HEK293 (cell line): ENCODE data around the gene CEP44.

Experiments
- ZBTB8A ChIP-seq: fragments of 450-650 bp; formaldehyde crosslinking; IDR thresholded peaks from 2 replicates; pipeline ENCODE4 v1.5.1; 2016; ENCODE audit warnings: missing biosample characterization, missing genetic modification characterization
- ZNF148 ChIP-seq: fragments of 450-650 bp; formaldehyde crosslinking; IDR thresholded peaks from 2 replicates; pipeline ENCODE4 v1.5.0; 2017; ENCODE audit warnings: missing biosample characterization, missing genetic modification characterization, borderline replicate concordance
- TF ChIP-seq, protein P1 (sequence below): fragments of 450-650 bp; formaldehyde crosslinking; IDR thresholded peaks from 2 replicates; pipeline ENCODE4 v1.5.1; 2016; ENCODE audit warnings: missing biosample characterization, missing genetic modification characterization
- TF ChIP-seq, protein P2 (sequence below): fragments of 450-650 bp; formaldehyde crosslinking; IDR thresholded peaks from 2 replicates; pipeline ENCODE4 v1.5.1; 2016; ENCODE audit warnings: missing biosample characterization, missing genetic modification characterization
- TF ChIP-seq, protein P3 (sequence below): fragments of 450-650 bp; formaldehyde crosslinking; IDR thresholded peaks from 2 replicates; pipeline ENCODE4 v1.5.1; 2016; ENCODE audit warnings: missing biosample characterization, missing genetic modification characterization

DNA sequence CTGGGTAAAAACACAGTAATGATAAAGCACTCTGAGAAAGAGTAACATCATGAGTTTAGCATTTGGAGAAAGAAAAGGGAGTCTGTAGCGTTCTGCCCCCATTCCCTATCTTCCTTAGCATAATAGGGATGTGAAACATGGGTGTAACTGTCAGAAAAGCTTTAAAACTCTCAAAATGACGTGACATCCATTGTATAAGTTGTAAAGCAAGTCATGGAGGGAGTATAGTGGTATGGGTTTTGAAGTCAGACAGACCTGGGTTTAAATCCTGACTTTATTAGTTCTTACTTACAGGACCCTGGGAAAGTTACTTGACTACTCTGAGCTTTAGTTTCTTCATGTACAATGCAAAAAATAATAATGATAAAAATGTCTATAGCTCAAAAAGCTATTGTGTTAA lies 17.3 kb upstream of the CEP44 start:
- TF ChIP-seq ZNF148 (no peak), ZBTB8A (tag by site-specific recombination) (no peak)
- TF ChIP-seq, protein P1, sequence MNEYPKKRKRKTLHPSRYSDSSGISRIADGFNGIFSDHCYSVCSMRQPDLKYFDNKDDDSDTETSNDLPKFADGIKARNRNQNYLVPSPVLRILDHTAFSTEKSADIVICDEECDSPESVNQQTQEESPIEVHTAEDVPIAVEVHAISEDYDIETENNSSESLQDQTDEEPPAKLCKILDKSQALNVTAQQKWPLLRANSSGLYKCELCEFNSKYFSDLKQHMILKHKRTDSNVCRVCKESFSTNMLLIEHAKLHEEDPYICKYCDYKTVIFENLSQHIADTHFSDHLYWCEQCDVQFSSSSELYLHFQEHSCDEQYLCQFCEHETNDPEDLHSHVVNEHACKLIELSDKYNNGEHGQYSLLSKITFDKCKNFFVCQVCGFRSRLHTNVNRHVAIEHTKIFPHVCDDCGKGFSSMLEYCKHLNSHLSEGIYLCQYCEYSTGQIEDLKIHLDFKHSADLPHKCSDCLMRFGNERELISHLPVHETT (tag by site-specific recombination), result no peak
- TF ChIP-seq, protein P2, sequence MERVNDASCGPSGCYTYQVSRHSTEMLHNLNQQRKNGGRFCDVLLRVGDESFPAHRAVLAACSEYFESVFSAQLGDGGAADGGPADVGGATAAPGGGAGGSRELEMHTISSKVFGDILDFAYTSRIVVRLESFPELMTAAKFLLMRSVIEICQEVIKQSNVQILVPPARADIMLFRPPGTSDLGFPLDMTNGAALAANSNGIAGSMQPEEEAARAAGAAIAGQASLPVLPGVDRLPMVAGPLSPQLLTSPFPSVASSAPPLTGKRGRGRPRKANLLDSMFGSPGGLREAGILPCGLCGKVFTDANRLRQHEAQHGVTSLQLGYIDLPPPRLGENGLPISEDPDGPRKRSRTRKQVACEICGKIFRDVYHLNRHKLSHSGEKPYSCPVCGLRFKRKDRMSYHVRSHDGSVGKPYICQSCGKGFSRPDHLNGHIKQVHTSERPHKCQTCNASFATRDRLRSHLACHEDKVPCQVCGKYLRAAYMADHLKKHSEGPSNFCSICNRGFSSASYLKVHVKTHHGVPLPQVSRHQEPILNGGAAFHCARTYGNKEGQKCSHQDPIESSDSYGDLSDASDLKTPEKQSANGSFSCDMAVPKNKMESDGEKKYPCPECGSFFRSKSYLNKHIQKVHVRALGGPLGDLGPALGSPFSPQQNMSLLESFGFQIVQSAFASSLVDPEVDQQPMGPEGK, result no peak
- TF ChIP-seq, protein P3, sequence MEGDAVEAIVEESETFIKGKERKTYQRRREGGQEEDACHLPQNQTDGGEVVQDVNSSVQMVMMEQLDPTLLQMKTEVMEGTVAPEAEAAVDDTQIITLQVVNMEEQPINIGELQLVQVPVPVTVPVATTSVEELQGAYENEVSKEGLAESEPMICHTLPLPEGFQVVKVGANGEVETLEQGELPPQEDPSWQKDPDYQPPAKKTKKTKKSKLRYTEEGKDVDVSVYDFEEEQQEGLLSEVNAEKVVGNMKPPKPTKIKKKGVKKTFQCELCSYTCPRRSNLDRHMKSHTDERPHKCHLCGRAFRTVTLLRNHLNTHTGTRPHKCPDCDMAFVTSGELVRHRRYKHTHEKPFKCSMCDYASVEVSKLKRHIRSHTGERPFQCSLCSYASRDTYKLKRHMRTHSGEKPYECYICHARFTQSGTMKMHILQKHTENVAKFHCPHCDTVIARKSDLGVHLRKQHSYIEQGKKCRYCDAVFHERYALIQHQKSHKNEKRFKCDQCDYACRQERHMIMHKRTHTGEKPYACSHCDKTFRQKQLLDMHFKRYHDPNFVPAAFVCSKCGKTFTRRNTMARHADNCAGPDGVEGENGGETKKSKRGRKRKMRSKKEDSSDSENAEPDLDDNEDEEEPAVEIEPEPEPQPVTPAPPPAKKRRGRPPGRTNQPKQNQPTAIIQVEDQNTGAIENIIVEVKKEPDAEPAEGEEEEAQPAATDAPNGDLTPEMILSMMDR, result no peak
